D721Med (cell line): ENCODE measurements around the gene MITD1.
"Not testable (repeated sequence)": the region's sequence is repeated elsewhere in the genome, so short reads cannot be mapped to it uniquely, and the experiment has no call there.

Source experiments
- DNase-seq: peaks from one replicate; pipeline ENCODE4 v3.0.0; 2011; ENCODE audit warnings: low spot score; ENCODE audit not compliant: insufficient read length
- FAIRE-seq: peaks from 2 replicates; lab custom pipeline; 2011; peaks lifted over from hg19 to GRCh38; lab: Jason Lieb, UNC
- TF ChIP-seq, protein P1 (sequence below): IDR thresholded peaks from 2 replicates; pipeline ENCODE4 v1.5.1; 2012; ENCODE audit warnings: mild to moderate bottlenecking, control low read depth; ENCODE audit not compliant: insufficient read depth; ENCODE audit errors: missing control alignments

The MITD1 gene

DNA sequence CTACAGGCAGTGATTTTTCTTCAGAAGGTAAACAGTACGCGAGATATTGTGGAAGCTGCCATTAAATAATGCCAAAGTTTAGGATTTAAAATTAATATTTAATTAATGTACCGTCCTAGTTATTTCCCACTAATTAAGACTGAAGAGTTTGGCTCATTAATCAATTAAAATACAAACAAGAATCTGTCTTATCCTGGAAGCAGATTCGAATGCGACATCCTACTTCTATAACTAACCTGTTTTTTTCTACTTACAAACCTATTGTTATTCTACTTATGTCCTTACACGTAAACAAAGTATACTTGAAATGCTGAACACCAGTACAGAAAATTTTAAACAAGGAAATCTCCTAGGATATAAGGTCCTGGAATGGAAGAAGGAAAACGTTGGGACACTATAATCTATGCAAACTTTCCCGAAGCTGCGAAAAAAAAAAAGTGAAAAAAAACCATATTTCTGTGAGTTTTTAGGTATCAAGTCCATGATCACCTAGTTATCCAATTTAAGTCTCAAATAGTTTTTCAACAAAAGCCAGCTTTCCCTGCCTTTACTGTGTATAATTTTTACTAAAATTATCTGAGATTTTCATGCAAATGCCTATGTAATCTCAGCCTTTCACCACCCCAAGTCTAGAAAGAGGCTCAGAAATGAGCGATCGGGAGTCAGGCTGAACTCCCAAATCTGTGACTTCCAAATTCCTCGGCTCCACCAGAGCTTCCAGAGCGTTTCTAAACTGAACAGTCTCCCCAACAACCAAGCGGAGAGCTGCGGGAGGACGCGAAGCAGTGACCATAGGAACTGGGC is 40.6 kb downstream of the MITD1 start:
- TF ChIP-seq, protein P1, sequence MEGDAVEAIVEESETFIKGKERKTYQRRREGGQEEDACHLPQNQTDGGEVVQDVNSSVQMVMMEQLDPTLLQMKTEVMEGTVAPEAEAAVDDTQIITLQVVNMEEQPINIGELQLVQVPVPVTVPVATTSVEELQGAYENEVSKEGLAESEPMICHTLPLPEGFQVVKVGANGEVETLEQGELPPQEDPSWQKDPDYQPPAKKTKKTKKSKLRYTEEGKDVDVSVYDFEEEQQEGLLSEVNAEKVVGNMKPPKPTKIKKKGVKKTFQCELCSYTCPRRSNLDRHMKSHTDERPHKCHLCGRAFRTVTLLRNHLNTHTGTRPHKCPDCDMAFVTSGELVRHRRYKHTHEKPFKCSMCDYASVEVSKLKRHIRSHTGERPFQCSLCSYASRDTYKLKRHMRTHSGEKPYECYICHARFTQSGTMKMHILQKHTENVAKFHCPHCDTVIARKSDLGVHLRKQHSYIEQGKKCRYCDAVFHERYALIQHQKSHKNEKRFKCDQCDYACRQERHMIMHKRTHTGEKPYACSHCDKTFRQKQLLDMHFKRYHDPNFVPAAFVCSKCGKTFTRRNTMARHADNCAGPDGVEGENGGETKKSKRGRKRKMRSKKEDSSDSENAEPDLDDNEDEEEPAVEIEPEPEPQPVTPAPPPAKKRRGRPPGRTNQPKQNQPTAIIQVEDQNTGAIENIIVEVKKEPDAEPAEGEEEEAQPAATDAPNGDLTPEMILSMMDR, result no peak
- DNase-seq (no peak), FAIRE-seq (no peak)

GRCh38 chr2:99139003-99139402 is 41.9 kb downstream of the MITD1 start:
- TF ChIP-seq, protein P1, result no peak
- FAIRE-seq (no peak), DNase-seq (no peak)

- FAIRE-seq, DNase-seq: not testable (repeated sequence)
These were observed 45.8 kb downstream of the MITD1 start for GRCh38 chr2:99135044-99135556.

DNA sequence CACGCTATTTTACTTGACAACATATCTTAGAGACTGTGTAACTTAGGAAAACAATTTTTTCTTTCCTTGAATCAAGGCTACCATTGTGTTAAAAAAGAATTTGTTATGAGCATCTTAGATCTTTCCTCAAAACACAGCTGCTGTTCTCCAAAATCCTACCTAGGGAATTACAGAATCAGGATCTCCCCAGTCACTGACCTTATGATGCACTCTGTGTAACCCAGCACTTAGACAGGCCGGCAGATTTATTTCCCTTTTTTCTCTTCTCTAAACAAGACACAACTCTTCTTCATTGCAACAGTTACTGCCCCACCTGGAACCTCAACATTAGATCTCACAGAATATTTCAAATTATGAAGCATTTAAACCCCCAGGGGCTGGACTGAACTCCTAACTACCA is 52.9 kb downstream of the MITD1 start:
- TF ChIP-seq, protein P1, result no peak
- DNase-seq (no peak), FAIRE-seq (no peak)
